Lung (tissue), 12 donors: ENCODE data around the gene SDR42E2. TPM values are rescaled to one million over a fixed set of nuclear protein-coding genes. Genes with fewer than 3 reads are reported as not detected.

ENCODE experiments used
- ATAC-seq: fragments of 200-7000 bp; cut with Tn5 transposase; one replicate; pipeline ENCODE4 v1.9.1; 2020; ENCODE audit warnings: moderate number of reproducible peaks; ENCODE audit not compliant: insufficient read depth, low FRiP score
- DNase-seq, 3 donors: peaks; one replicate each; pipeline ENCODE4 v3.0.0-alpha.2; 2013 to 2017
- H3K27ac ChIP-seq, 2 donors: one replicate each; pipeline ENCODE4 v1.5.1; 2013; ENCODE audit warnings: mild to moderate bottlenecking in 2 of 2, moderate library complexity in 2 of 2, control low read depth in 1 of 2, inconsistent platforms in 1 of 2, low read depth in 1 of 2, low read length in 1 of 2
- H3K27me3 ChIP-seq, 3 donors: one replicate each; pipeline ENCODE4 v1.5.1; 2013; ENCODE audit warnings: low read length in 2 of 3; ENCODE audit not compliant: control insufficient read depth in 3 of 3, insufficient read depth in 3 of 3
- H3K36me3 ChIP-seq, 4 donors: one replicate each; pipeline ENCODE4 v1.5.1; 2013; ENCODE audit warnings: low read length in 4 of 4, mild to moderate bottlenecking in 1 of 4, moderate library complexity in 1 of 4; ENCODE audit not compliant: control insufficient read depth in 4 of 4, insufficient read depth in 4 of 4
- H3K4me1 ChIP-seq, 5 donors: one replicate each; pipeline ENCODE4 v1.5.1; 2013; ENCODE audit warnings: low read length in 5 of 5, mild to moderate bottlenecking in 2 of 5, moderate library complexity in 1 of 5; ENCODE audit not compliant: control insufficient read depth in 5 of 5, insufficient read depth in 5 of 5
- H3K4me3 ChIP-seq: one replicate; pipeline ENCODE4 v1.5.1; 2013; ENCODE audit warnings: mild to moderate bottlenecking, control low read depth, moderate library complexity
- H3K9ac ChIP-seq, 2 donors: one replicate each; pipeline ENCODE4 v1.5.1; 2013; ENCODE audit warnings: low read length in 2 of 2, control low read depth in 1 of 2; ENCODE audit not compliant: insufficient read depth in 1 of 2
- H3K9me3 ChIP-seq, 4 donors: one replicate each; pipeline ENCODE4 v1.5.1; 2013; ENCODE audit warnings: low read length in 3 of 4, mild to moderate bottlenecking in 1 of 4, moderate library complexity in 1 of 4; ENCODE audit not compliant: control insufficient read depth in 4 of 4, insufficient read depth in 3 of 4
- WGBS, 2 donors: extraction: QIAGEN DNeasy Blood & Tissue Kit; methylation state at CpG; one replicate each; pipeline ENCODE4 v1.1.7; 2013; 5-methylcytosine and 5-hydroxymethylcytosine counted together
- polyA plus RNA-seq, 2 donors: library from polyadenylated mRNA; stranded (reverse); fragments of 200-250 nt; gene quantifications; one replicate each; pipeline ENCODE4 v1.2.1, GENCODE V29; 2013
- total RNA-seq, 2 donors: library from RNA; depleted of rRNA in 1 of 2; stranded (reverse); fragments of >200 nt in 1 of 2; gene quantifications; one replicate each; pipeline ENCODE4 v1.2.1, GENCODE V29; 2014 to 2021
- TF ChIP-seq, protein P1 (sequence below): IDR thresholded peaks from 2 replicates; pipeline ENCODE4 v1.5.1; 2012; ENCODE audit warnings: mild to moderate bottlenecking; ENCODE audit errors: control extremely low read depth, extremely low read depth
- donor health status: control.
- donor health status: control.
- donor health status: Bipolar disorder and iron deficiency.
- donor health status: healthy.
- donor health status: DM: yes; HTN: yes; CAD: no.

Gene SDR42E2
- total and polyA plus RNA-seq, 4 donors = 0.10 to 0.64 (median 0.11) TPM; not detected in 1

DNA sequence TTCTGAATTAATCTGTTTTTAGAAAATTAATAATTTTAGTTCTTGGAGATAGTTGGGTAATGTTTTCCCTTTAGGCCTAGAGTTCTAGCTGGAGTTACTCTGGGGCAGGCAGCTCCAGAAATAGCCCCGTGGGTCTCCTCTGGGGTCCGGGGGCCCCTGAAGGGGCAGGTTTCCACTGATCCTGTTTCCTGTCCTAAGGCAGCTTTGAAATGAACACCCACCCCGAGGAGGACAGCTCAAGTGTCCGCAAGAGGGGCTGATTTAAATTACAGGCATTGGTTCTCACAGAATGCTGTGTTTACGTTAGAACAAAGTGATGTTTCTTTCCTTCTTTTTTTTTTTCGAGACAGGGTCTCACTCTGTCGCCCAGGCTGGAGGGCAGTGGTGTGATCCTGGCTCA is 67.6 kb downstream of the SDR42E2 start:
- TF ChIP-seq, protein P1, sequence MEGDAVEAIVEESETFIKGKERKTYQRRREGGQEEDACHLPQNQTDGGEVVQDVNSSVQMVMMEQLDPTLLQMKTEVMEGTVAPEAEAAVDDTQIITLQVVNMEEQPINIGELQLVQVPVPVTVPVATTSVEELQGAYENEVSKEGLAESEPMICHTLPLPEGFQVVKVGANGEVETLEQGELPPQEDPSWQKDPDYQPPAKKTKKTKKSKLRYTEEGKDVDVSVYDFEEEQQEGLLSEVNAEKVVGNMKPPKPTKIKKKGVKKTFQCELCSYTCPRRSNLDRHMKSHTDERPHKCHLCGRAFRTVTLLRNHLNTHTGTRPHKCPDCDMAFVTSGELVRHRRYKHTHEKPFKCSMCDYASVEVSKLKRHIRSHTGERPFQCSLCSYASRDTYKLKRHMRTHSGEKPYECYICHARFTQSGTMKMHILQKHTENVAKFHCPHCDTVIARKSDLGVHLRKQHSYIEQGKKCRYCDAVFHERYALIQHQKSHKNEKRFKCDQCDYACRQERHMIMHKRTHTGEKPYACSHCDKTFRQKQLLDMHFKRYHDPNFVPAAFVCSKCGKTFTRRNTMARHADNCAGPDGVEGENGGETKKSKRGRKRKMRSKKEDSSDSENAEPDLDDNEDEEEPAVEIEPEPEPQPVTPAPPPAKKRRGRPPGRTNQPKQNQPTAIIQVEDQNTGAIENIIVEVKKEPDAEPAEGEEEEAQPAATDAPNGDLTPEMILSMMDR = no peak
- WGBS, 2 donors = 65 to 67% methylated on average over 7 of the region's 7 CpGs
- Histone ChIP-seq H3K27ac (no peak overlapping the region), H3K9me3 (no peaks in the 10 kb centered on the region), H3K4me3 (no peak overlapping the region), H3K9ac (no peak overlapping the region), H3K4me1 (peaks cover 0 to 2% (median 0%) of the 10 kb centered on the region in 5 donors), H3K36me3 (peaks cover 0 to 13% (median 6%) of the 10 kb centered on the region in 4 donors), H3K27me3 (no peaks in the 10 kb centered on the region)
- no peak for ATAC-seq
- DNase-seq = peak in 1 of 3 donors; percentile 9

DNA sequence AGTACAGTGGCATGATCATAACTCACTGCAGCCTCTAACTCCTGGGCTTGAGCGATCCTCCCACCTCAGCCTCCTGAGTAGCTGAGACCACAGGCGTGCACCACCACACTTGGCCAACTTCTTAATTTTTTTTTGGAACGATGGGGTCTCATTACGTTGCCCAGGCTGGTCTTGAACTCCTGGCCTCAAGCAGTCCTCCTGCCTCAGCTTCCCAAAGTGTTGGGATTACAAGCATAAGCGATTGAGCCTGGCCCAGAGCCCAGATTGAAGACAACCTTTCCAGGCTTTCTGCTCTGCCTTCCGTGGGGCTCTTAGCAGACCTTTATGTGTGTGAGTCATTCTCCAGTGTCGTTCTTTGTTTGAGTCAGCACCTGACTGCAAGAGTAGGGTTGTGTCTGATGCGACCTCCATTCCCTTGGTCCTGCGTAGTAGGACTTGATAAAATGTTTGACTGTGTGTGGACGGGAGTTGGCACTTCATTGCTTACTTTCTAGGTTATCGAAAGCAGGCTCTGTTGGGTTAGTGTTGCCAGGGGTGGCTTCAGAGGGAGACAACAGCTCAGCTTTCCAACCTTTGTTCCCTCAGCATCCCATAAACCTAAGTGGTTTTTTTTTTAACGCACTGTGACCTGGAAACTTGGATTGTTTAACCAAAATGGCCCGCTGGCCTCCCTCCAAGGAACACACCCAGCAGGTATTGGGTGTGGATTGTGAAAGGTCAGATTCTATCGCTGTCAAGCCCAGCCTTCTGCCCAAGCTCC is 70.2 kb downstream of the SDR42E2 start:
- Histone ChIP-seq H3K36me3 (peaks cover 0 to 10% (median 5%) of the 10 kb centered on the region in 4 donors), H3K27ac (peak overlapping the region in 1 of 2 donors; percentile 65), H3K4me1 (peaks cover 0 to 3% (median 0%) of the 10 kb centered on the region in 5 donors), H3K4me3 (no peak overlapping the region), H3K9me3 (no peaks in the 10 kb centered on the region), H3K27me3 (no peaks in the 10 kb centered on the region), H3K9ac (no peak overlapping the region)
- ATAC-seq = peak; percentile 47
- DNase-seq = no peak
- TF ChIP-seq, protein P1 = no peak
- 72 to 87% methylated on average over 14 of the region's 14 CpGs for WGBS, 2 donors

DNA sequence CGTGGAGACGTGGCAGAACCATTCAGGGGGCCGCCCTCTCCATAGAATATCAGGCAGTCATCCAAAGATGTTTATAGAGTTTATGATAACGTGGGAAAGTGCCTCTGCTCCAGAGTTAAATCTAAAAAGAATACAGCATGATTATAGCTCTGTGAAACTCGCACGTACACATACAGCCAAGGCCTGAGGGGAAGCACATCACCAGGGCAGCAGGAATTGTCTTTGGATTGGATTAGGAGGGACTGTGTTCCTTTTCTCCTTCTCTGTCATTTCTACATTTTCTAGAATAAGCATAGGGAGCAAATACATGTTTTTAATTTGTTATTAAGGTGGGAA is 70.7 kb downstream of the SDR42E2 start:
- 74 to 84% methylated on average over 6 of the region's 6 CpGs for WGBS, 2 donors
- peaks cover 0 to 3% (median 0%) of the 10 kb centered on the region in 5 donors for H3K4me1 ChIP-seq
- H3K27me3 ChIP-seq = no peaks in the 10 kb centered on the region
- no peaks in the 10 kb centered on the region for H3K9me3 ChIP-seq
- H3K9ac ChIP-seq = no peak overlapping the region
- TF ChIP-seq, protein P1 = no peak
- DNase-seq = peak in 2 of 3 donors; percentile 19 to 50
- peak overlapping the region in 1 of 2 donors; percentile 65 for H3K27ac ChIP-seq
- H3K36me3 ChIP-seq = peaks cover 0 to 10% (median 6%) of the 10 kb centered on the region in 4 donors
- no peak for ATAC-seq
- H3K4me3 ChIP-seq = no peak overlapping the region
